GM21786 (cell line): ENCODE results near the gene DNAJB1.
"Not testable (repeated sequence)": the region's sequence is repeated elsewhere in the genome, so short reads cannot be mapped to it uniquely, and the experiment has no call there.

Experiments used
- ATAC-seq: cut with Tn5 transposase; IDR thresholded peaks from one replicate; pipeline ENCODE4 v1.9.1; 2021; ENCODE audit not compliant: unreplicated experiment

Gene DNAJB1

DNA sequence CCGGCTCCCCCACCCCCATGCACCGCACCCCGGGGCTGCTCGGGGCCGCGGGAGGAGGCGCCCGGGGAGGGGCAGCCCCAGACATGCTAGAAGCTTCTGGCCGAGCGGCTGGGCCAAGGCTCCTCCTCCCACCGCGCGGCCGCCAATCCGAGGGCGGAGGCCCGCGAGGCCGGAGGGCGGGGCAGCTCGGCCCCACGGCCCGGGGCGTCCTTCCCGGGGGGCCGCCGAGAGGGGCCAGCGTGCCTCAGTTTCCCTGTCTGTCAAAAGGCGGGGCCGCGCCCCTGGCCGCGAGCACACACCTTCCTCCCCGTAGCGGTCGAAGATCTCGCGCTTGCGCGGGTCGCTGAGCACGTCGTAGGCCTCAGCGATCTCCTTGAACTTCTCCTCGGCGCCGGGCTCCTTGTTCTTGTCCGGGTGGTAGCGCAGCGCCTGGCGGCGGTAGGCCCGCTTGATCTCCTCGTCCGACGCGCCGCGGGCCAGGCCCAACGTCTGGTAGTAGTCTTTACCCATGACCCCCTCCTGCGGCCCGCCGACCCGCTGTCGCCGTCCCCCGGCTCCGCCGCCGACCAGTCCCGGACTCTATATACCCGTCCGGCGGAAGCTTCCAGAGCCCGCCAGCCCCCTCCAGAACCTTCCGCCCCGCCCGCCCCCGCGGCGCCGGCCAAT is at the start of gene DNAJB1:
Gene DNAJB1 (minus strand): TSS at position 558 of the 666 bp plus-strand sequence. CDS start 48 bp downstream, at position 510.
- peak; percentile 53 for ATAC-seq

DNA sequence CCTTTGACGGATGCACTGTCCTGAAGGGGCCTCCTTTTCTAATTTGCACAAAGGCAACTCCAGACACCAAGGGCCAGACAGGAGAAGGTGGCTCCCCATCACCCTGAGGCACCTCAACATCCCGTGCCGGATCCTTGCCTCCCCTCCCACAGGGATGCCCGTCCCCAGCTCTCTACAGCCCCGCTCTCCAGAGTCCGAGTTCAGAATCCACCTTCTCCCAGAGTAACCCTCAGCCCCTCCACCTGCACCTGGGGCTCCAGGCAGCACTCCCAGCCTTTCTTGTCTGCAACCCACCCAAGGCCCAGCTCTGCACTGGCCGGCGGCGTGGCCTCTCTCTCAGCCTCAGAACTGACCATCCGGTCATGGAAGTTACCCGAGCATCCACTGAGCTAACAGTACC is 48.9 kb upstream of the DNAJB1 start:
- no peak for ATAC-seq

DNA sequence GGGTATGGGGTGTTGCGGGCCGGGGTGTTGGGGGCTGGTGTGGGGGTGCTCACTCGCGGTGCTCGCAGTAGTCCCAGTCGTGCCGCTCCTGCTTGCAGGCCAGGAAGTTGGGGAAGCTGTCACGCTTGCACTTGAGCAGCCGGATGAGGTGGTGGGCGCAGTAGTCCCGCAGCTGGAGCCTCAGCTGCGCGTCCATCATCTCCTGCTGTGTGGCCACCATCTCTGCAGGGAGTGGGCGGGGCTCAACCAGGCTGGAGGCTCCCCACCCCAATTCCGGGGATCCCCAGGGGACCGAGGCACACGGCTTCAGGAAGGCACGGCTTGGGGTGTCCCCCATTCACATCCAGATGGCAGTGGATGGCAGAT is 48.5 kb upstream of the DNAJB1 start:
- ATAC-seq: no peak

DNA sequence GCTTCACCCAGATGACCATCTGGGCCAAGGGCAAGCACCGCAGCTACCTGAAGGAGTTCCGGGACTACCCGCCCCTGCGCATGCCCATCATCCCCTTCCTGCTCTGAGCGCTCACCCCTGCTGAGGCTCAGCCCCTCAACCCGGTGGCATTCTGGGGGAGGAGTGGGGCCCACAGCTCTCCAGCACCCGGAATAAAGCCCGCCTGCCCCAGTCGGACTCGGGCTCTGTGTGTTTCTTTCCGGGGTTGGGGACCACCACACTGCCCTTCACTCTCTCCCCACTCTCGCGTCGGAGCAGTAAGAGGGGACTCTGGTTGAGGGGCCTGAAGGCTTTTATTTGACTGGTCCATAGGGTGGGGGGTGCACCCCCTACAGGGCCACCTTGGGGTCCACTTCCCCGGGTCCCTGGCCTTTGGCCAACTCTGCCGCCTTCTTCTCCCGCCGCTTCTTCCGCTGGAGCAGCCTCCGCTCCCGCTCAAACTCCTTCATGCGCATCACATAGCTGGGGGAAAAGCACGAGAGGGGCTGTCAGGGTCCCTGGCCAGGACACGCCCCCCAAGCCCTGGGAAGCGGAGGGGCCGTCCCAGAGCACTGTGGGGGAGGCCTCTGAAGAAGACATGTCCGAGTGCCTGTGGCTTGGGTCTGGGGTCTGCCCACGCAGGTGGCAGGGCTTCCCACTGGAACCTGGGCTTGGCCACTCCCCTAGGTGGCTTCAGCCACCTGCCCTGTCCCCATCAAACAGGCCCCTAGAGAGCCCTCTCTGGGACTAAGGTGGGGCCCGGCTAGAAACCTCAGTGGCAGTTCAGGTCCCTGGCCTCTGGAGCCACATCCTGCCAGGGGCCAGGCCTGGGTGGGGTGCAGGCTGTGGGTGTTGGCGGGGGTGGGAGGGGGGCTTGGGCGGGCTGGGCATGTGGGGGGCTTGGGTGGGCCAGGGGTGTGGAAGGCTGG is 47.8 kb upstream of the DNAJB1 start:
- no peak for ATAC-seq

DNA sequence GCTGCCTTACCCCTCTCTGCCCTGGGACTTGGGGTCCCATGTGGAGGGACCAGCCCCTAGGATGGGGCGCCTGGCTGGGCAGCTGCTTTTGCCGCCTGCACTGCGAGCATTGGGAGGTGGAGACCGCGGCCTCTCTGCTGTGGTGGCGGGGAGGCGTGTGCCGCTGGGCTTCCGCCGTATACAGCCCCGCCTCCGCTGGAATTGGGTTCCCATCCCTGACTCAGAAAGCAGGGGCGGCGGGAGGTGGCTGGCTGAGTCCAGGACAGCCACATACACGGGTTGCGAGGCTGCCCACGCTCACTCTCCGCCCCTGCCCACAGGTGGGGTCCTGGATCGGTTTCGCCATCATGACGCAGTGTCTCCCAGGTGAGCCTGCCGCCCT is 47.1 kb upstream of the DNAJB1 start:
- ATAC-seq: no peak

DNA sequence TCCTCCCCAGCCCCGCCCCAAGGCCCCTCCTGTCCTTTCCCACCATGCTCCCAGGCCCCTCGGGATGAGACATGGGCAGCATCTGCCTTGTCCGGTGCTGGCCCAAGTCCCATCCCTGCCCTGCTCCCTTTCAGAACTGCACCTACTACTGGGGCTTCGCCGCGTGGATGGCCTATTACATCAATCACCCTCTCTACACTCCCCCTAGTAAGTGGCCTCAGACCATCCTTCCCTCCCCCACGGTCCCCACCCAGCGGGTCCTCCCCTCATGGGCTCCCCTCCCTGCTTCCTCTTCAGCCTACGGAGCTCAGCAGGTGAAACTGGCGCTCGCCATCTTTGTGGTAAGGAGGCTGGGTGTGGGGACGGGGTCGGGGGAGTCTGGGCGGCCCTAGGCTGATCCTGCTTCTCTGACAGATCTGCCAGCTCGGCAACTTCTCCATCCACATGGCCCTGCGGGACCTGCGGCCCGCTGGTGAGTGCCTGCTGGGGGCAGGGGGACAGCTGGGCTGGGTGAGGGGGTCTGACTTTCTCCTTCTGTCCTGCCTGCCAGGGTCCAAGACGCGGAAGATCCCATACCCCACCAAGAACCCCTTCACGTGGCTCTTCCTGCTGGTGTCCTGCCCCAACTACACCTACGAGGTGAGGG is 46.6 kb upstream of the DNAJB1 start:
- not testable (repeated sequence) for ATAC-seq

DNA sequence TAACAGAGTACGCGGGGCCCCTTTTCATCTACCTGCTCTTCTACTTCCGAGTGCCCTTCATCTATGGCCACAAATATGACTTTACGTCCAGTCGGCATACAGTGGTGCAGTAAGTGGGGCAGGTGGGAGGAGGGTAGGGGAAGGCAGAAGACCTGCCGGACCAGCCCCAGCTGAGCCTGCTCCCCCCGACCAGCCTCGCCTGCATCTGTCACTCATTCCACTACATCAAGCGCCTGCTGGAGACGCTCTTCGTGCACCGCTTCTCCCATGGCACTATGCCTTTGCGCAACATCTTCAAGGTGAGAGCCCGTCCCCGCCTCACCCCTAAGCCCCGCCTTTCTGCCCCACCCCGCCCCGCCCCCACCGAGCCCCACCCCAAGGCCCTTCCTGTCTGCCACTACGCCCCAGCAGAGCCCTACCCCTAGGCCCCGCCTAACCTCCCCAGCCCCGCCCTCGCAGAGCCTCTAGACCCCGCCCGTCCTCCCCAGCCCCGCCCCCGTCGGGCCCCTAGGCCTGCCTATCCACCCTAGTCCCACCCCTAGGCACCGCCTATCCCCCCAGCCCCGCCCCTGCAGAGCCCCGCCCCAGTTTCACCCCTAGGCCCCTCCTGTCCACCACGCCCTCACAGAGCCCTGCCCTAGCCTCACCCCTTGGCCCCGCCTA is 45.9 kb upstream of the DNAJB1 start:
- ATAC-seq: no peak

DNA sequence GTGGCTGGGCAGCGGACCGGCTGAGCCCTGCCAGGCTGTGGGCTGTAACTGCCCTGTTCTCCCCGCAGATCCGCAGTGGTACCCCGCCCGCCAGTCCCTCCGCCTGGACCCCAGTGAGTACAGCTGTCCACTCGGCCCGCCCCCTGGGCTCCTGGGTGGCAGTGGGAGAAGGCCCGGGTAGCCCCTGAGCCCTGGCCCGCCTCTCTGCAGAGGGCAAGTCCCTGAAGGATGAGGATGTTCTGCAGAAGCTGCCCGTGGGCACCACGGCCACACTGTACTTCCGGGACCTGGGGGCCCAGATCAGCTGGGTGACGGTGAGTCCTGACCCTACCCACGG is 45.4 kb upstream of the DNAJB1 start:
- no peak for ATAC-seq

DNA sequence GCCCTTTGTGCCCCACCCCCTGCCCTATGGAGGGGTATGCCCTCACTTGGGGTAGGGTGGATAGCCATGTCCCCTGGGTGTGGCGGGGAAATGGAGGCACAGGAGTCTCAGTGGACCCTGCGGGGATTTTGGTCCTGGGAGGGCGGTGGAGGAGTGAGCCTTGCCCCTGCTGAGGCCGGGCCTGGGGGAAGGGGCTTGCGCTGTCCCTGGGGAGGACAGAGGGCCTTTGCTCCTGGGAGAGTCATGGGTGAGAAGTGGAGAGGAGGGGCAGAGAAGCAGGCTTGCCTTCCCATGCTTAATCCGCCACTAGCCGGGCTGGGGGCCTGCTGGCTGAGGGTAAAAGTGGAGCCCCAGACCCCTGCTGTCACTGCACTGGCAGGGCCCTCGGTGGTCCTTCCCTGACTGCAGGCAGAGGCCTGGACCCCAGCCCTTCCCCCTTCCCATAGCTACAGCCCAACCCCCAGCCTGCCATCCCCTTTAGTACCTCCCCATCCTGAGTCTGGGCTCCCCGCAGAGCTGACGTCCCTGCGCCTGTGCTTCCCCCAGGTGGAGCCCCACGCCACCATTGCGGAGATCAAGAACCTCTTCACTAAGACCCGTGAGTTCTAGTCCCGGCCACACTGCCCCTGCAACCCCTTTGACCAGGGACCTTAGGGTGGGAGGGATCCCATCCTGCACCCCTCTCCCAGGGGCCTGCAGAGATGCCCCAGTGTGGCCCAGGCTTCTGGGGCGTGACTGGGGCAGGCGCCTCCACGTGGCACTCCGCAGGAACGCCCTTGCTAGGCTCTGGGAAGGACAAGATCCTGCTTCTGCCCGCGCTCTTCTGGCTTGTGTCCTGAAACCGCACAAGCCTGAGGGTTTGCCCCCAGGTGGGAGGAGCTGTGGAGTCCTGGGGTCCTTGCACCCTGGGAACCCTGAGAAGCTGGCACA is 44.7 kb upstream of the DNAJB1 start:
- ATAC-seq: no peak

DNA sequence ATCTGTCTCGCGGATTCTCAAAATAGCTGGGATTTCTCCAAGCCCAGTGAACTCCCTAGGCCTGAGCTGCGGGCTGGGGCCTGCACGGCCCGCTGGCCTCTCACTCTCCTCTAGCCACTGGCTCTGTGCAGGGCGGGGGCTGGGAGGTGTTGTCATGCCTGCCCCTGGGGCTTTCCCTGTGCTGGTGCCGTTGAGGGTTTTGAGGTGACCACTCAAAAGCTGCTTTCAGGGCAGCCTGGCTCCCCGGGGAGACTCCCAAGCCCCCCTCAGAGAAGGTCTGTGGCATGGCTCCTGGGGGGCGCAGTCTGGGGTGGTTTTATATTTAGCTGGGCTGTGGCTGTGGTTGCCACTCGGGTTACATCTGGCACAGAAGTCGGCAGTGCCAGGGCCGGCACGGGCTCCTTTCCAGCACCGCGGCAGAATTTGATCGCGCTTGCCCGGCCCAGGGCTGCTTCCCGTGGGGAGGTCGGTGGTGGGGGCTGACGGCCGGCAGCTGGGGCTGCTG is 43.7 kb upstream of the DNAJB1 start:
- ATAC-seq: no peak

DNA sequence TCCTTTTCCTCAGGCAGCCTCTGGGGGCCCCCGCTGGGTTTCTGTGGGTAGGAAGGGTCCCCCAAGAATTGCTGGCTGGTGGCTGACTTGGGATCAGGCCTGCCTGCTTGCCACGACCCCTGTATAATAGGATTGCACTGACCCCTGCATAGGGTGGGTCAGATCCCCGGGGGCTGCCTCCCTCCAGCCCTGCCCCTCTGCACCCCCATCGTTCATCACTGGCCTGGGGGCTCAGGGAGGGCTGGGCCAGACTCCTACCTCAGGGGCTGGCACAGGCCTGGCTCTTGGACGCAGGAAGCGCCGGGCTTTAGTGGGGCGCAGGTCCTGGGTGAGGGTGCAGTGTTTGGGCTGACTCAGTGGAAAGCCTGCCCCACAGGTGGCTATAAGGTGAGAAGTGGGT is 43.1 kb upstream of the DNAJB1 start:
- no peak for ATAC-seq

DNA sequence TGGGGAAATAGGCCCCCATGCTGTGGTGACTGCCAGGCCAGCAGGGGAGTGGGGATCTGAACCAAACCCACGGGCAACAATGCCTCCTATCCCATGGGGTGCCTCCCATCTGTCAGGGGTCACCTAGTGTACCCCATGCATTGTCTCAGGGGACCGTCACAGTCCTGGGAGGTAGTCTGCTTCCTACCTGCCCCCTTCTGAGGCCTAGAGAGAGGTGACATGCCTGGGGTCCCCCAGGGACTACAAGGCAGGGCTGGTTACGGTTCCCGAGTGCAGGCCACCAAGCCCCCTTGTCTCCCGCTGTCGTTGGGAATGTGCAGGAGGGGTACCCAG is 42.5 kb upstream of the DNAJB1 start:
- ATAC-seq: no peak

DNA sequence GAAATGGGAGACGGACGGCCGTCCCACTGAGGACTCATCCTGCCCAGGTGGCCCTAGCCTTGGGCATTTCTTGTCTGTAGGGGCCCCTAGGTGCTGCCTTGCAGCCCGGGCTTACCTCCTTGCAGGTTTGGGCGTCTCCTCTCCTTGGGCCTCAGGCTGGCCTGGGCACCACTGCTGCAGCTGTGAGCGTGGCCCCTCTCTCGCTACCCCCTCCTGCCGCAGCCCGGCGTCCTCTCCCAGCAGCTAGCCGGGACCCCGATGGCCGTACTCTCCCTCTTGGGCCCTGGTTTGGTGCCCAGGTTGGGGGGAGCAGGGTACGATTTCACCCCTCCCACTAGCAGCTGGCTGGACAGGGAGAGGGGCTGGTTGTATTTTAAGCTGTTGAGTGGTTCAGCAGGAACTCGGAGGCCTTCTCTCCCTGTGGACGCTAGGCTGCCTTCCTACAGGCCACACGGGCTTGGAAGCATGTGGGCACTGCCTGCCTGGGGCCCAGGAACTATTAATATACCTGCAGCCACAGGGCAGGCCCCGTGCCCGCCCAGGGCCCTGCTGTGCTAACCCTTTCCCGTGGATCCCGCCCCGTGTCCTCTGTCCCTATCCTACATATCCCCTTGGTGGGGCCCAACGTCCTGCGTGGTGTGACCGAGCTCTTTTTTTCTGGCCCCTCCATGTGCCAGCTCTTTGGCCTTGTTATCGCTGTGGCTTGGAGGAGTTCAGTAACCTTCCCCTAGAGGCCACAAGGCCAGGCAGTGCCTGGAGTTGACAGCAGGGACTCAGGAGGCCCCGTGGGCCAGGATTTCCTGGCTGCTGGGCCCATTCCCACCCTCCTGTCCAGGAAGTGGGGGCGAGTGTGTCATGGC is 41.9 kb upstream of the DNAJB1 start:
- ATAC-seq: no peak

DNA sequence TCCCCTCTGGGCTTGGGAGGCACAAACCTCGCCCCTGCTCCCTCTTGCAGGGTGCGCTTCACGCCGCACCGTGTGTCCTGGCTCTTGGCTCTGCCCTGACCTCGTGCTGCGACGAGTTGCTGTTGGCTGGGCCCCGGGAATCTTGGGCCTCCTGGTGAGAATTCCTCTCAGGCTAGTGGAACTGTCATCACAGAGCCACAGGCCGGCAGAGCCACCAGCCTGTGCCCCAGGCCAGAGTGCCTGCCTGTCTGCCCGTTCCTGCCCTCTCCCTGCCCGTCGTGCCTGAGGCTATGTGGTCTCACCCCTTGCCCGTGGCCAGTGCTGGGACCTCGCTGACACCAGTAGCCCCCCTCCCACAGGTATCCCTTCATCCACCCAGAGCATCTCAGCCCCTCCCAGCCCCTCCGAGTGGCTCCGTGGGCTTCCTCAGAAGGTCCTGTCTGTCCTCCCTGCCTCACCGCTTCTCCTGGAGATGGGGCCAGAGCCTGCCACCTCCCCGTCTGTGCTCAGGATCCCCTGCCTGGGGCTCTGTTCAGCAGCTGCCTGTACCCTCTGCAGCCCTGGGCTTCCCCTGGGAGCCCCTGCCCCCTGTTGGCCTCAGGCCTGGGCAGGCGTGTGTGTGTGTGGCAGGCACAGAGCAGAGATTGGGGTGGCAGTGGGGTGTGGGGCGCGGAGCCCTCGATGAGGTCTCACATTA is 40.3 kb upstream of the DNAJB1 start:
- no peak for ATAC-seq

DNA sequence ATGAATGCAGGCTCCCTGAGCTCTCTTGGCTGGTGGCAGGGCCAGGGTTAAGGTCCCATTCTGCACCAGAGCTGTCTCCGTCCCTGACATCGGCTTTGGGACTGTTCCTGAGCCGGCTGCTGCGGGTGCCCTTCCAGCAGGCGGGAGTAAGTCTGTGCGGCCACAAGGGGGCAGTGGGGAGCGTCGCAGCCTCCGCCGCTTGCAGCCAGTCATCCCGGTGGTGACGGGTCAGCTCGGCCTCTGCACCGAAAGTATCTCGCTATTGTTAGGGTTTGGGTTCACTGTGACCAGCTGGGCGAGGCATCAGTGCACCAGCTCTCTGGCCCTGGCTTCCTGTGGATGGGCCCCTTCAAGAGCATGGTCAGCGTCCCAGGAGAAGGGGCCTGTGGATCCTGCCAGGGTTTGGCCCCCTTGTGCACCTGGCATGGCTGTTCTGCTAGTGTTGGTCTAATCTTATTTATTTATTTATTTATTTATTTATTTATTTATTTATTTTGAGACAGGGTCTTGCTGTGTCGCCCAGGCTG is 38.5 kb upstream of the DNAJB1 start:
- ATAC-seq: no peak

DNA sequence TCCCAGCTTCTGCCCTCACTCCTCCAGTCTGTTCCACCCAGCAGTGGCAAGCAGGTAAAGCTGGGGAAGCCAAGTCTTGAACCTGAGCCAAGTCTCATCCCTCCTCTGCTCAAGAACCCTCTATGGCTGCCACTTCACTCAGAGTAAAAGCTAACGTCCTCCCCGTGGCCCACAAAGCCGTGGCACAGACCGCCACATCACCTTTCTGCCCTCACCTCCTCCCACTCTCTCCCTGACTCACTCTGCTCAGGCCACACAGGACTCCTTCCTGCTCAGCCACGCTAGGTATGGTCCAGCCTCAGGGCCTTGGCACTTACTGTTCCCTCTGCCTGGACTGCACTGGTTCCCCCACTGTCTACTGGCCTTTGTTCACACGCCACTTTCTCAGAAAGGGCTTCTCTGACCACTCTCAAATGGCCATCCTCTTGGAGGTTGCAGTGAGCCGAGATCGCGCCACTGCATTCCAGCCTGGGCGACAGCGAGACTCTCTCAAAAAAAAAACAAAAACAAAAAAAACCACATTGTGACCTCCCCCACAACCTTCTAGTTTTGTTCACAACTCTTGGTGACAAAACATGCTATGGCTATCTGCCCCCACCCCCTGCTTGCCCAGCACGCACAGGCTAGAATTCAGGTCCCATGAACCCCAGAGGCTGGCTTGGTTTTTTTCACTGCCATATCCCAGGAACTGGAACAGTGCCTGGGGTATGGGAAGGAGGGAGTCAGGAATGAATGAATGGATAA is 37.9 kb upstream of the DNAJB1 start:
- no peak for ATAC-seq

DNA sequence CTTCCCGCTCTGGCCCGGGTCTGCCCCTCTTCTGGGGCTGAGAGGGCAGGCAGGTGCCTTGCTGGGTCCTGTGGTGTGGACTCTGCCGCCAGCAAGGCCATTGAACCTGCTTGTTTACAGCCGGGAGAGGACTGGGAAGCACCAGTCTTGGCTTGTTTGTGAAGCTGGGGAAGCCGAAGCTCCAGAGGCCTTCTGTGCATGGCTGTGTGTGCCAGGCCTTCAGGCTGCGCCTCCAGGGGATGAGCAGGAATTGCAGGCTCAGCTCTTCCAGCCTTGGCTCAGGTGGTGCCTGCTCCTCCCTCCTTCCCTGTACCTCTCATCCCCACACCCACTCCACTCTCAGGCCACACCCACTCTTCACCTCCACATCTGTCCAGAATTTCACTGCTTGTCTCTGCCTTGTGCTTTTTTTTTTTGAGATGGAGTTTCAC is 36.2 kb upstream of the DNAJB1 start:
- no peak for ATAC-seq

DNA sequence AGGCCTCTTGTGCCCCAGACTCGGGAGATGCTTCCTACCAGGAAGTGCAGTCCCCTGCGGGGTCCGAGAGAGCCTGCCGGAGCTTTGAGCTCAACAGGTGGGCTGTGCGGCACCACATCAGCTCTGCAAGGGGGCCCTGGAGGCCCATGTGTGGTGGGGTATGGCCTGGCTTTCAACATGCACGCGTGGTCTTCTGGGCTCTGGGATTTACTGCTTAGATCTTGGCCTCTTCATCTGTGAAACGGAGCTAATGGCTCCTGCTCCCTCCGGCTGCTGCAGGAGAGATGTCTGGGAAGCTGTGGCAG is 35.7 kb upstream of the DNAJB1 start:
- ATAC-seq: no peak
